ENCODE results near the gene ADAMTSL1.

ADAMTSL1 gene

DNA sequence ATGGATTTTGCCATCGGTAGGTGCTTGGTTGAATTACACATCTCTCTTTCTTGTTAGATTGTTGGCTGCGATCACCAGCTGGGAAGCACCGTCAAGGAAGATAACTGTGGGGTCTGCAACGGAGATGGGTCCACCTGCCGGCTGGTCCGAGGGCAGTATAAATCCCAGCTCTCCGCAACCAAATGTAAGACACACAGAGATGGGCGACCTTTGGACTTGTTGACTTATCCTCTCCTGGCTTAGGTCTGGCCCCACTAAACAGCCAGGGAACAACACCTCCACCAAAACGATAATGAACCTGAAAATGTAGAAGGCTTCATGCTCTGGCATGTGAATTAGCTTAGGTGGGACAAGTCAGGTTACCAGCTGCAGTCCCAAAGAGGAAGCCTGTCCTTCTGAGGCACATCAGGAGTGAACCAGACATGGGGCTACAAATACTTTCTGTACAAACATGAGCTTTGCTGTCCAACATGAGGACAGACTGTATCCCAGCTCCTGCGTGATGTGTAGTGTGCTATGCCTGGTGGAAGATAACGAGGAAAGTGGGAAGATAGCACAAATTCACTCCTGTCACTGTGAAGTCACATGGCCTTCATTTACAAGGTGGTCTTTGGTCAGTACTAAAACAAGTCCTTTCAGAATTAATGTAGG, 148.4 kb downstream of the ADAMTSL1 start:
- in situ Hi-C loops (cut with MboI; ENCODE audit: low pct_unique_long_range_greater_than_20kb, low sequenced_read_pairs, unreplicated experiment) = no loop called here
- no peak for DNase-seq (ENCODE audit: low spot score)
- TF ChIP-seq, protein P1, sequence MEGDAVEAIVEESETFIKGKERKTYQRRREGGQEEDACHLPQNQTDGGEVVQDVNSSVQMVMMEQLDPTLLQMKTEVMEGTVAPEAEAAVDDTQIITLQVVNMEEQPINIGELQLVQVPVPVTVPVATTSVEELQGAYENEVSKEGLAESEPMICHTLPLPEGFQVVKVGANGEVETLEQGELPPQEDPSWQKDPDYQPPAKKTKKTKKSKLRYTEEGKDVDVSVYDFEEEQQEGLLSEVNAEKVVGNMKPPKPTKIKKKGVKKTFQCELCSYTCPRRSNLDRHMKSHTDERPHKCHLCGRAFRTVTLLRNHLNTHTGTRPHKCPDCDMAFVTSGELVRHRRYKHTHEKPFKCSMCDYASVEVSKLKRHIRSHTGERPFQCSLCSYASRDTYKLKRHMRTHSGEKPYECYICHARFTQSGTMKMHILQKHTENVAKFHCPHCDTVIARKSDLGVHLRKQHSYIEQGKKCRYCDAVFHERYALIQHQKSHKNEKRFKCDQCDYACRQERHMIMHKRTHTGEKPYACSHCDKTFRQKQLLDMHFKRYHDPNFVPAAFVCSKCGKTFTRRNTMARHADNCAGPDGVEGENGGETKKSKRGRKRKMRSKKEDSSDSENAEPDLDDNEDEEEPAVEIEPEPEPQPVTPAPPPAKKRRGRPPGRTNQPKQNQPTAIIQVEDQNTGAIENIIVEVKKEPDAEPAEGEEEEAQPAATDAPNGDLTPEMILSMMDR (IDR thresholded peaks at IDR 0.05; ENCODE audit: extremely low read depth, insufficient read depth, missing control alignments) = no peak

DNA sequence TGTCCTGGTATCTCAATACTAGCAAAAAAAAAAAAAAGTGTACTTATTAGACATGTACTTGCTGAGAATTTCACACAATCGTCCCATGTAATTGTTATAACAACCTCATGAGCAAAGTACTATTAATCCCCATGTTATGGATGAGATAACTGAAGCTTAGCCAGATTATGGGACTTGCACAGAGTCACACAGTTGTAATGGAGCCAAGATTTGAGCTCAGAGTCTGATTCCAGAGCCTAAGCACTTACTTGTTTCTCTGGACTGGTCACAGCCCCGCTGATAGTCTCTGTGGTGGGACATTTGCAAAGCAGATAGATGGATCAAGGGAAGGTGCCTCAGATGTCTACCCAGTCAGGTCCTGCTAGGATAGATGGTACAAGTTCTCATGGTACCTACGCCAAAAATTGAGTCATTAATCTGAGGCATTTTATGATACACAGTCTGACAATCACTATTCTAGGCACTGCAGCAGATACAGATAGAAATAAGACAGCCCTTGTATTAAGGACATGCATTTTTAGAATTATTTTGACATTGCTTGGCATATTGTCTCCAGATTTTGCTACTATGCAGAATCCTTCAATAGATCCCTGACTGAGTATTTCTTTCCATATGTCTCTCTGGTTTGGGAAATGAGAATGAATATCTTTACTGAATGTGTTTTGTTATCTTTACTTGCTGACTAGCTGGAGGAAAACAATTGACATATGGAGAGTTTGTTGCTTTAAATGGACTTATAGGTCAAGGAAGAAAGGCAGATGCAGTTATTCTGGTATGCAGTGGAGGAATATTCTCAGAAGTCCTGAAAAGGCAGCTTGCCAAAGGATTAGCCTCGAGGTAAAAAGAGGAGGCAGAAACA, 149.5 kb downstream of the ADAMTSL1 start:
- in situ Hi-C loops (cut with MboI; ENCODE audit: low pct_unique_long_range_greater_than_20kb, low sequenced_read_pairs, unreplicated experiment) = no loop called here

DNA sequence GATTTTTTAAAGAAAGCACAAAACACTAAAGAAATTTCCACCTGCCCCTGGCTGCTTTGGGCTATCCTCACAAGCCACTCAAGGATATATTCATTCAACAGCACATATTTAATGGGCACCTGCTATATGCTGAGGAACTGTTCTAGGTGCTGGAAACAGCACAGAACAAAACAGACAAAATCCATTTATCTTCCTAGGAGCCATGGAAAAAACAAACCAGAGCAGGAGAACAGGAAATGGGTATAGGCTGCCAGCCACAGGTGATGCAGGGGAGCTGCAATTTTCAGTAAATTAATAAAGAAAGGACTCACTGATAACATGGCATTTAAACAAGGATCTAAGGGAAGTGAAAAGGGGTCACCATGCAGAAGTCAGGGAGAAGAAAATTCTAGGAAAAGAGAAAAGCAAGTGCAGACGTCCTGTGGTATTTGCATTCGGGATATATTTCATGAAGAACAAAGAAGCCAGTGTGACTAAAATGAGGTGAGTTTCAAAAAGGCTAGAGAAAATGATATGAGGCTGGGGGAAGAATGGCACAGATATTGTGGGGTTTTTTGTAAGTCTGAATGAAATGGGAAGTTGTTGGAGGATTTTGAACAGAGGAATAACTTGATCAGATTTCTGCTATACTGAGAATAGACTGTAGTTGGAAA, 152.2 kb downstream of the ADAMTSL1 start:
- in situ Hi-C loops (cut with MboI; ENCODE audit: low pct_unique_long_range_greater_than_20kb, low sequenced_read_pairs, unreplicated experiment) = no loop called here
- TF ChIP-seq, protein P1 (IDR thresholded peaks at IDR 0.05; ENCODE audit: extremely low read depth, insufficient read depth, missing control alignments) = no peak
- no peak for DNase-seq (ENCODE audit: low spot score)

More for the DNA sequence above, 149.5 kb downstream of the ADAMTSL1 start:
- TF ChIP-seq, protein P1 (IDR thresholded peaks at IDR 0.05; ENCODE audit: extremely low read depth, insufficient read depth, missing control alignments) = no peak
- no peak for DNase-seq (ENCODE audit: low spot score)

DNA sequence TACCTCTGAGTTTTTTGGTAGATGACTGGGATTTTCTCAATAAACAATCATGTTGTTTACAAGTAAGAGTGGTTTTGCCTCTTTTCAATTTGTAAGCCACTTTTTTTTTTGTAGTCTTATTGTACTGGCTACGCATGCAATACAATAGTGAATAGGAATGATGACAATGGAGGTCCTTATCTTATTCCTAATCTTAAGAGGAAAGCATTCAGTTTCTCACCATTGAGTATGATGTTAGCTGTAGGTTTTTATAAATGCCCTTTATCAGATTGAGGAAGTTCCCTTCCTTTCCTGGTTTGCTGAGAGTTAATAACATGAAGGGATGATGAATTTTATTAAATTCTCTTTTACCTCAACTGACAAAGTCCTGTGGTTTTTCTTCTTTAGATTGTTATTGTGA, 155.2 kb downstream of the ADAMTSL1 start:
- no peak for DNase-seq (ENCODE audit: low spot score)
- in situ Hi-C loops (cut with MboI; ENCODE audit: low pct_unique_long_range_greater_than_20kb, low sequenced_read_pairs, unreplicated experiment) = no loop called here
- TF ChIP-seq, protein P1 (IDR thresholded peaks at IDR 0.05; ENCODE audit: extremely low read depth, insufficient read depth, missing control alignments) = no peak

DNA sequence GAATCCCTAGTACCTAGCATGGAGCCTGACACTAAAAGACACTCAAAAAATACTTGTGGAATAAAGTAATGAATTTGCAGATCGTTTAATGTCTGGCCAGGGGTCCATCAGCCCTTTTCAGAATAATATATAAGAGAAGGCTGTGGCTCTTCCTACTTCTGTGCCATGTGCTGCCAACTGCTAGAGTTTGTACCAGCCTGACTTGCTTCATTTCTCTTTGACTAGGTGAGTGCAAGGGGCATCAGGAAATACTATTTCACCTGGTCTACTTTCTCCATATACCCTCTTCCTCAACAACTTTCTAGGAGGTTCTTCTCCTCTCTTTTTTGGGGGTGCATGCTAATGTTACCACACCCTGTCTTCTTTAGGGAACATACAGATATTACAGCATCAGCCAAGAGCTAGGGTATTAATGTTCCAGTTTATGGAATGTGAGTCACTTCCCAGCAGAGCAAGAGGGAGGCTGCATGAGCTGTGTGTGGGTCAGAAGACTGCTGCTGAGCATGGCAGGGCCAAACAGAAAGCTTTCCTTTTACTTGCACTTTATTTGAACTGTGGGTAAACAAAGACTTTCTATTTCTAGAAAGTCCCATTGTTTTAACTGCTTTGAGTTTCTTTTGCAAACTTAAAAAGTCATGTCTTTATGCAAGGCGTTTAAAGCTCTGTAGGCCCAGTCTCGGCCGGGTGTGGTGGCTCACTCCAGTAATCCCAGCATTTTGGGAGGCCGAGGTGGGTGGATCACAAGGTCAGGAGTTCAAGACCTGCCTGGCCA, 158.9 kb downstream of the ADAMTSL1 start:
- DNase-seq (ENCODE audit: low spot score) = no peak
- TF ChIP-seq, protein P1 (IDR thresholded peaks at IDR 0.05; ENCODE audit: extremely low read depth, insufficient read depth, missing control alignments) = no peak
- in situ Hi-C loops (cut with MboI; ENCODE audit: low pct_unique_long_range_greater_than_20kb, low sequenced_read_pairs, unreplicated experiment) = no loop called here

DNA sequence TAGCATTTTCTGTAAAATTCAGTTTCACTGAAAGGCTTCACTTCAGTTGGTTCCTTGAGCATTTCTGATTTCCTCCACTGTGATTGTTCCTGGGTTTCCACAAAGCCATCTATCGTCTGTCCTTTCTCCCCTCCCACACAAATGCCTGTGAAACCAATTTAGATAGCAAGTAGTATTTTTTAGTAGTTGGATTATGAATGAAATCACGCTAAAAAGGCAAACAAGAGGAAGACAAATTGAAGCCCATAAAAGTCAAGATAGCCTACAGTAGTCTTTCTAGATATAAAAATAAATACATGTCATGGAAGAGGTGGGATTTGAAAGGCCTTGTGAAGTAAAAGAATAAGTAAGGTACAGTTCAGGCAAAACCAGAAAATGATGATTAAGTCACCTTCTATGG, 162.8 kb downstream of the ADAMTSL1 start:
- TF ChIP-seq, protein P1 (IDR thresholded peaks at IDR 0.05; ENCODE audit: extremely low read depth, insufficient read depth, missing control alignments) = no peak
- no peak for DNase-seq (ENCODE audit: low spot score)
- in situ Hi-C loops (cut with MboI; ENCODE audit: low pct_unique_long_range_greater_than_20kb, low sequenced_read_pairs, unreplicated experiment) = no loop called here
